GM12878 (cell line): ENCODE measurements around the gene RGS4.

Experiments used
- POLR2A ChIP-seq: IDR thresholded peaks from 2 replicates; pipeline ENCODE4 v1.6.1; 2011; ENCODE audit warnings: low read depth, mild to moderate bottlenecking, low read length
- POLR2AphosphoS5 ChIP-seq: IDR thresholded peaks from 2 replicates; pipeline ENCODE4 v1.6.1; 2011; ENCODE audit warnings: mild to moderate bottlenecking, low read length, inconsistent platforms
- RBBP5 ChIP-seq: fragments of 200-600 bp; sonication (generic); conservative IDR thresholded peaks from 2 replicates; pipeline ENCODE4 v1.6.1; 2016
- TF ChIP-seq, protein P1 (sequence below): IDR thresholded peaks from 2 replicates; pipeline ENCODE4 v1.6.1; 2011; ENCODE audit warnings: low read depth, low read length, improper control_type of control experiment, borderline replicate concordance
- TF ChIP-seq, protein P2 (sequence below), 3 experiments: IDR thresholded peaks in 2 of 3; conservative IDR thresholded peaks in 1 of 3; 2 replicates each; pipeline ENCODE4 v1.5.1; 2011; ENCODE audit warnings: low read depth in 3 of 3, low read length in 3 of 3, mild to moderate bottlenecking in 3 of 3, control low read depth in 2 of 3, moderate library complexity in 2 of 3, inconsistent platforms in 1 of 3, mixed read lengths in 1 of 3; ENCODE audit not compliant: control insufficient read depth in 2 of 3, insufficient read depth in 1 of 3; ENCODE audit errors: extremely low read depth in 1 of 3

DNA sequence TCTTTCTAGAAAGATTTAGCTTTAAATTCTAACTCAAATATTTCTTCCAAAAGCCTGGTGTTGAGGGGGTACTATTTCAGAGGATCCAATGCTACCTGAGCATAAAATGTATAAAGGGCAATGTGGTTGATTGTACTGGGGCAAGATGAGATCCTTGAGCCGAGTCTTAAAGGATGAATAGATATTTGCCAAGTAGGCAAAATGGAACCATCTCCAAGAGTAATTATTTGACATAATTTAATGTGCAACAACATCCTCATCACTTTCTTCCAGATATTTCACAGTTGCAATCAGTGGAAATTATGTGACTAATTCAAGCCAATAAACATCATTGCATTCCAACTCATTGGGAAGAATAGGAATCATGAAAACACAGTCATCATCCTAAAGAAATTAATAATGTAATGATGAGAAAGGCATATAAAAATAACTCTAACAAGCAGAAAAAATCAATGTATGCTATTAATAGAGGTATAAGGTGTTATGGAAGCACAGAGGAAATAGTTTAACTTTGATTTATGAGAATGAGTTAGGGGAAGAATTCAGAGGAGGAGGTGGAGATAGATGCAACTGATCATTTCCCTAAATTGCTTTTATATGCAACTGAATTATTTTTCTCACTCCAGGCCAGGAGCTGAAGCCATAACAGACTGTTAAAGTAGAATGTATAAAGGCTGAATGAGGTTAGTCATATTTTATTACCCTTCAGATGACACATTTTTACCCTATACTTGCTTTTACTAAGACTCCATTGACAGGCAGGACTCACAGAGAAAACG, 30.0 kb upstream of the RGS4 start:
- TF ChIP-seq RBBP5 = no peak
- no peak for TF ChIP-seq POLR2AphosphoS5
- TF ChIP-seq, protein P1, sequence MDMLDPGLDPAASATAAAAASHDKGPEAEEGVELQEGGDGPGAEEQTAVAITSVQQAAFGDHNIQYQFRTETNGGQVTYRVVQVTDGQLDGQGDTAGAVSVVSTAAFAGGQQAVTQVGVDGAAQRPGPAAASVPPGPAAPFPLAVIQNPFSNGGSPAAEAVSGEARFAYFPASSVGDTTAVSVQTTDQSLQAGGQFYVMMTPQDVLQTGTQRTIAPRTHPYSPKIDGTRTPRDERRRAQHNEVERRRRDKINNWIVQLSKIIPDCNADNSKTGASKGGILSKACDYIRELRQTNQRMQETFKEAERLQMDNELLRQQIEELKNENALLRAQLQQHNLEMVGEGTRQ = no peak
- TF ChIP-seq POLR2A = no peak
- TF ChIP-seq, protein P2, sequence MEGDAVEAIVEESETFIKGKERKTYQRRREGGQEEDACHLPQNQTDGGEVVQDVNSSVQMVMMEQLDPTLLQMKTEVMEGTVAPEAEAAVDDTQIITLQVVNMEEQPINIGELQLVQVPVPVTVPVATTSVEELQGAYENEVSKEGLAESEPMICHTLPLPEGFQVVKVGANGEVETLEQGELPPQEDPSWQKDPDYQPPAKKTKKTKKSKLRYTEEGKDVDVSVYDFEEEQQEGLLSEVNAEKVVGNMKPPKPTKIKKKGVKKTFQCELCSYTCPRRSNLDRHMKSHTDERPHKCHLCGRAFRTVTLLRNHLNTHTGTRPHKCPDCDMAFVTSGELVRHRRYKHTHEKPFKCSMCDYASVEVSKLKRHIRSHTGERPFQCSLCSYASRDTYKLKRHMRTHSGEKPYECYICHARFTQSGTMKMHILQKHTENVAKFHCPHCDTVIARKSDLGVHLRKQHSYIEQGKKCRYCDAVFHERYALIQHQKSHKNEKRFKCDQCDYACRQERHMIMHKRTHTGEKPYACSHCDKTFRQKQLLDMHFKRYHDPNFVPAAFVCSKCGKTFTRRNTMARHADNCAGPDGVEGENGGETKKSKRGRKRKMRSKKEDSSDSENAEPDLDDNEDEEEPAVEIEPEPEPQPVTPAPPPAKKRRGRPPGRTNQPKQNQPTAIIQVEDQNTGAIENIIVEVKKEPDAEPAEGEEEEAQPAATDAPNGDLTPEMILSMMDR (IDR thresholded peaks at IDR 0.05 in 2 of 3, conservative IDR thresholded peaks at IDR 0.05 in 1 of 3; ENCODE audit: control insufficient read depth in 2 of 3, extremely low read depth in 1 of 3, insufficient read depth in 1 of 3, low read depth in 3 of 3, low read length in 3 of 3) = no peak
